HG03378 (cell line): ENCODE data around the gene ANKAR.
"Not testable (repeated sequence)": the region's sequence is repeated elsewhere in the genome, so short reads cannot be mapped to it uniquely, and the experiment has no call there.

Source experiments
- ATAC-seq: cut with Tn5 transposase; IDR thresholded peaks from one replicate; pipeline ENCODE4 v1.9.1; 2021; ENCODE audit warnings: mild to moderate bottlenecking, moderate library complexity; ENCODE audit not compliant: unreplicated experiment

Gene ANKAR

GRCh38 chr2:189709501-189710221 is 35.2 kb downstream of the ANKAR start:
- ATAC-seq, result no peak

- ATAC-seq, result not testable (repeated sequence)
Observed at GRCh38 chr2:189717593-189717992, 43.1 kb downstream of the ANKAR start.

- no peak for ATAC-seq
Observed at GRCh38 chr2:189719571-189719970, 45.1 kb downstream of the ANKAR start.

- no peak for ATAC-seq
Observed at GRCh38 chr2:189723192-189723591, 48.7 kb downstream of the ANKAR start.
